PFSK-1 (cell line): Measurements from ENCODE around the gene ECEL1.

Experiments used
- POLR2AphosphoS5 ChIP-seq: IDR thresholded peaks from 2 replicates; pipeline ENCODE4 v1.6.1; 2012; ENCODE audit warnings: low read depth, mild to moderate bottlenecking, control low read depth, low read length, moderate library complexity
- REST ChIP-seq, 2 experiments: IDR thresholded peaks; 2 replicates each; pipeline versions ENCODE4 v1.6.1 to v1.8.0; 2011 to 2012; ENCODE audit warnings: low read depth in 2 of 2, low read length in 2 of 2, control low read depth in 1 of 2, inconsistent platforms in 1 of 2, mild to moderate bottlenecking in 1 of 2, moderate library complexity in 1 of 2; ENCODE audit not compliant: insufficient read depth in 1 of 2

- no peak for TF ChIP-seq POLR2AphosphoS5
- TF ChIP-seq REST (IDR thresholded peaks at IDR 0.05; ENCODE audit: insufficient read depth in 1 of 2, low read depth in 2 of 2, low read length in 2 of 2), result no peak
Measured at GRCh38 chr2:232523402-232523681, 35.7 kb upstream of the ECEL1 start.
